GM10847 (cell line): ENCODE results near the gene GSC2.

Experiments
- POLR2A ChIP-seq: IDR thresholded peaks from 2 replicates; pipeline ENCODE4 v1.6.1; 2011; ENCODE audit not compliant: insufficient read length; ENCODE audit errors: extremely low read depth

The GSC2 gene

DNA sequence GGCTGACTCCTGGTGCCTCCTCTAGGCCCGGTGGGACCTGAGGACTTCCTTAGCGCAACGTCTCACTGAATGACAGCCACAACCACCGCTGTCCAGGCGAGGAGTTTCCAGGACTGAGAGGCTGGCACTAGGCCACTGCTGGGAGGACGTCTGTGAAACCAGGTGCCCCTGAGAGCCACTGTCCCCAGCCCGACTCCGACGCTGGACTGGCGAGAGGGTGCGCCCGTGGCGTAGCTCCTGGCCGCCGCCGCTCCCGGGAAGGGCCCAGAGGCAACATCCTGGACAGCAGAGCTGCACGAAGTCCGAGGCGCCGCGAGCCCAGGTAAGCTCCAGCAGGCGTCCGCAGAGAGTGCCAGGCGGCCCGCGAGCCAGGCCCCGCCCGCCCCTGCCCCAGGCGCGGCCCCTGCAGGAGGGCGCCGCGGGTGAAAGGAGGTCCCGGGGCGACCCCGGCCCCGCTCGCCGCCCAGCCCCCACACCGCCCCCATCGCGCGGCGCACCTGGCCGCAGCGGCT is 28.4 kb downstream of the GSC2 start:
- no peak for TF ChIP-seq POLR2A

DNA sequence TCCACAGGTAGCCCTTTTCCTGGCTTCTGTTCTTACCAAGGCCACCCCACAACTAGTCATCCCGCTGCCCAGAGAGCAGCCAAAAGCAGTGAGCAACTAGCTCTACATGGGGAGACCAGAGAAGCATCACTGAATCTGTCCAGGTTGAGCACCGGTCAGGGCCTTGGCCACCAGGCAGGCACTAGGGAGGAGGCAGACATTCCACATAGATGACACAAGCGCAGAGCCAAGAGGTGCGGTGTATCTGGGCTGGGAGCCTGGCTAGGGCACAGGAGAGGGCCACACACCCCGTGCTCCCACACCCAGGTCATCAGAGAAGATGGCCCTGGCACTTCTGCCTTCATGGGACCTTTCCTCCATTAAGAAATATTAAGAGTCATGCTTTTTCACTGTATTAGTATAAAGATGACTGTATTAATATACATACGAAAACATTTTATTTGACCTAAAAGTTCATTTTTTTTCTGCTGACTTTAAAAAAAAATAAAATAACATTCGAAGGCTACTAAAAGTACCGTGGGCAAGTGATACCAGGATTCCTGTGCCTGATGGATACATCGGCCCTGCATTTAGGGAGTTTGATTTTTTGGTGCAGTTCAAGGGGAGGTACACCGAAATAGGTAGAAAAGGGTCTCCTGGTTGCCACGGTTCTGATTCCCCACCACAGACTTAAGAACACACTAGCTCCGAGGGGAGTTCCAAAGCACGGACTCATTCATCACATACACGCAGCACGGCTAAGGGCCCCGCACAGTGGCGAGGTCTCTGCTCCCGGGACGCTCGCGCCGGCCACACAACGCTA is 29.1 kb downstream of the GSC2 start:
- TF ChIP-seq POLR2A, result no peak

DNA sequence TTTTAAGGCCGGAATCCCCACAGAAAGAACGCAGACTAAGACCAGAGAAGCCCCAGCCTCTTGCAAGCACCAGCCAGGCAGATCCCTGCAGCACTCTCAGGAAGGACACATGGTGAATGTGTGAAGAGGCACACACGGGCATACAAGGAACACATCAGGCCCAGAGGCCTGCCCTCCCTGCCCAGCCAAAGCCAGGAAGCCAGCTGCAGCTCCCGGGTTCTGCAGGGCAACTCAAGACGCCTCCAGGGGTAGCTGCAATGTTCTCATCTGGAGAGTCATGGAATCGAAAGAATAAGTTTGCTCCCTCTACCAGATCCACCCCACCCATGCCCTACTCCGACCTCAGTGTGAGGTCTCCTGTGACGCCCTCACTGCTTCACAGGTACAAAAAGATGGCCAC is 30.1 kb downstream of the GSC2 start:
- no peak for TF ChIP-seq POLR2A

DNA sequence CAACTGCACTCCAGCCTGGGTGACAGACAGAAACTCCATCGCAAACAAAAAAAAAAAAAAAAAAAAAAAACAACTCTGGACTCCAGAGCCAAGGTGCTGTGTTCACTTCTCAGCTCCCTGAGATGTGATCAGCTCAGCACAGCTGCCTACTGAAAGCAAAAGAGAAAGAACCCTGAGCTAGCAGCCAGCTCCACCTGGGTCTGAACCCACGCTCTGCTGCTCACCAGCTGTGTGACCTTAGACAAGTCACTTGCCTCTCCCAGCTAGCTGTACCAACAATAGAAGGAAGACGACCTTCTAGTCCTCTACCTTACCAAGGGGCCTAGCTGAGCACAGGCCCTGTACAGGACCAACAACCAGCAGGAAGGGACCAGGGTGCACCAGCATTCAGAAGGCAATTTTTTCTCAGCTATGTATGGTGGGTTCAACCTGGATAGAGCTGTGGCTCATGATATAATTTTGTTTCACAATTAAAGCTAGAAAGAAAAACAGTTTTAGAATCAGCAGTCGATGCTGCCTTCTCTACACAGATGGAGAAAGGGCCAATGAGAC is 31.7 kb downstream of the GSC2 start:
- TF ChIP-seq POLR2A, result no peak

DNA sequence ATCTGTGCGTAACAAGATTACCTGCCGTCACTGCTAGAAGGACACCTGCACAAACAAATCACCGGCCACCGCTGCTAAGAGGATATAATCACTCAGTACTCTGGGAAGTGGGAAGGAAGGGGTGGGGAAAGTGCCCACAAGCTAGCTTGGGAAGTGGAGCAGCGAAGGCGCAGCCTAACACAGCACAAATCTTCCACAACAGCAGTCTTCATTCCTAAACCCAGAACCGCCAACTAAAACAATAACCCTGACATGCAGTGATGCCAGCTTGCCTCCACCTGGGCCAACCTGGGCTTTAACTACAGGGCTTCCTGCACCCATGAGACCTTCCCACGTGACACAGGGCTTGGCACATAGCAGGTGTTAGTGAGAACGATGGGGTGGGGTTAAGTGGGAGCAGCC is 33.0 kb downstream of the GSC2 start:
- no peak for TF ChIP-seq POLR2A

DNA sequence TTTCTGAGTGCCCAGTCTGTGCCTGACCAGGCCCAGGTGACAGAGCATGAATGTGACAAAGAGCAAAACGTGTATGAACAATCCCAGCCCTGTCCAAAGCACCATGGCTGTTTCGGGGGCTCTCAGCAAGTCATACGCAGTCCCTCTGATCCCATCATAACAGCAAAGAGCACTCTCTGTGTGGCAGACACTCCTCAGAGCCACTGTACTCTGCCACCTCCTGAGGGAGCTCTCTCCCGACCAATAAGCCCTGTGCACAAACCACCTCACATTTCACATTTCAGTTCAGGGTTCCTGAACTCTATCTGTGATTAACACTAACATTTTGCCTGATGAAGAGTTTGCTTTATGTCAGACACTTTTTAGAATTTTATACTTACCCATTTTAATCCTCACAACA is 34.5 kb downstream of the GSC2 start:
- no peak for TF ChIP-seq POLR2A

DNA sequence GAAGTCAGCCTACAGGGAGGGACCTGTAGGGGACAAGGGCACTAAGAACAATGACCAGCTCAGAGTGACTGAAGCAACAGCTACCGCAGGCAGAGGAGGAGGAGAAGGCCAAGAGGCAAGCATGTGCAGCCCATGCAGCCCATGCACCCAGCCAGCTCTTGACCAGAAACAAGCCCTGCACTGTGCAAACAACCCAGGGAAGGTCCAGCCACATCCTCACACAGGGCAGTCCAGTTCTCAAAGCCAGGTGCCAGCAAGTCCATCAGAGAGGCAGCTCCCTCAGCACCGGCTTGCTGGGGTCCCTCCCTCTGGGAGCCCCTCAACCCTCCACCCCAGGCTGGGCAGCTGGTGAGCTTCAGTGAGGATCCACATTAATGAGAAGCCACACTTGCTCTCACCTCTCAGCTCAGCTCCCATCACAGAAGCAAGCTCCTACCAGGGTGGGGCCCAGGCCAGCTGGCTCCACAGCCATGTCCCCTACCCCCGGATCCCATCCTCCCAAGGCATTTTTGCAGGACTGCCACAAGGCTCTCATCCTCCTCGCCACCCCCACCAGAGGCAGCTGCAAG is 35.0 kb downstream of the GSC2 start:
- no peak for TF ChIP-seq POLR2A

DNA sequence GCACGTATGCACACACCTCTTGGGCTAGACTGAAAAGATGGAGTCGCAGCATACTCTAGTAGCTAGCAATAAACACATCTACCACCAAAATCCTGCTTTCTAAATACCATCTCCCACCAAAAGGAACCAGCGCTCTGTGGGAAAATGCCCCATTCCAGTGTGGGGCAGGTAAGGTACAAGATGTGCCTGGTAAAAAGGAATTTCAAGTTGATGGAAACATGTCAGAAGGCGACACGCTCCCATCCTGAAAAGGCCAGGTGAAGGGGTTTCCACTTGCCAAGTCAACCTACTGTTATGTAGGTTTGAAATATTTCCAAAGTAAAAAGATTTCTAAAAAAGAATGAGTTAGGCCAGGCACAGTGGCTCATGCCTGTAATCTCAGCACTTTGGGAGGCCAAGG is 36.7 kb downstream of the GSC2 start:
- TF ChIP-seq POLR2A, result no peak

DNA sequence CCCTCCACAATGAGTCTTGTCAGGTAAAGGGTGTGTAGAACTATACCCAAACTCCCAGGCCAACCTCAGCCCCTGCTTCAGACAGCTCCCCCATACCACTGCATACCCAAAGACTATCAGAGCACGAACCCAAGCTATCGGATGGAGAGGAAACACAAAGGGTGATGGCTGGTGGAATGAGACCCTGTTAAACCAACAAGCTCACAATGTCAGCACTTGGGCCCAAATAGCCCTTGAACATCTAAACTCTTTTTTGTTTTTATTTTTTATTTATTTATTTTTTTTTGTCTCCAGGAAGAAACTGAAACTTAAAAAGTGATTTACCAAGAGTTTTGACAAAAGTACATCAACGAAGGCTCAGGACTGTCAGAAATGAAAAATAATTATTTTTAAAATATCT is 38.5 kb downstream of the GSC2 start:
- TF ChIP-seq POLR2A, result no peak

DNA sequence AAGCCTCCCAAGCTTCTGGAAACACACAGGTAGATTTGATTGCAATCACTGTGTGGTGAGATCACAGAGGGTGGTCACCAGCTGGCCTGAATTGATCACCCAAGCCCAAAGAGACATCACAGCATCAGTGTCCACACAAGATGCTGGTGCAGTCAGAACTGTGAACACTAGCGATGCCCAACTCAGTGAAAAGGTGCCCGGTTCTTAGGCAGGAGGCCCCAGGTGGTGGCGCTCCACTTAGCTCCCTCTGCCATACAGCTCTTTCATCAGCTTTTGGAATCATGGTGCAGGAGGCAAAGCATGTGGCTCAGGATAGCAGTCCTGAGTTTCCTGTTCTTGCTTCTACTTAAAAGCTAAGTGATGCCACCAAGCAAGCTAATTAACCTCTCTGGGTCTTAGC is 39.0 kb downstream of the GSC2 start:
- TF ChIP-seq POLR2A, result no peak

DNA sequence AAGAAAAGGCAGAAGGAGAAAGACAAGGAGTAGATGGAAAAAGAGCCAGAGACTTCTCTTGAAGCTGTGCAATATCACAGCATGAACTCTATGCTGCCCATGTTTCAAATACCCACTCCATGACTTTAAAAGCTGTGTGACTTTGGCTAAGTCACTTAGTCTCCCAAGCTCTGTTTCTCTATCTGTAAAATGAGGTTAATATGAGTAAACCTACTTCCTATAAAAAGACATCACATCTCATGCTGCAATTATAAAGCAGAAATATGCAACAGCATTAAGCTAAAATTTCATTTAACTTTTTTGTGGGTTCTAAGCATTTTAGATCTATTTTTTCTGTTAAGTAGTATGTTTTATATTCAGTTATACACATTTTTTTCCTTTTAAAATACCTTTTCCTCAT is 39.4 kb downstream of the GSC2 start:
- TF ChIP-seq POLR2A, result no peak

DNA sequence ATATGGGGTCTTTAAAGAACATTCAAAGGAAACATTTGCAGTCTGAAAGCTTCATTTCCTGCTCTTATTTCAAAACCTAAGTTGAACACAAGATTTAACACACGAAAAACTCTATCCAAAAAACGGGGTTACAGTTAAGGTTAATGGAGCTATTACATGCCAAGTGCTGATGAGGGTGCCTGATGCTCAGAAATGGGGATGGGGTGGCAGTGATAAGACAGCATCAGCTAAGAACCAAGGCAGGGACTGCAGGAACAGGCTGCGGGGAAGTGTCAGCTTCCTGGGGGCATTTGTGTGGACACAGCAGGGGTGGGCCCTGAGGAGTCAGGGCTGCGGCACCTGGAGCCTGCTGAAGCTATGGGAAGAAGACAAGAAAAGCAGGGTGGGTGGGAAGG is 40.0 kb downstream of the GSC2 start:
- TF ChIP-seq POLR2A, result no peak

DNA sequence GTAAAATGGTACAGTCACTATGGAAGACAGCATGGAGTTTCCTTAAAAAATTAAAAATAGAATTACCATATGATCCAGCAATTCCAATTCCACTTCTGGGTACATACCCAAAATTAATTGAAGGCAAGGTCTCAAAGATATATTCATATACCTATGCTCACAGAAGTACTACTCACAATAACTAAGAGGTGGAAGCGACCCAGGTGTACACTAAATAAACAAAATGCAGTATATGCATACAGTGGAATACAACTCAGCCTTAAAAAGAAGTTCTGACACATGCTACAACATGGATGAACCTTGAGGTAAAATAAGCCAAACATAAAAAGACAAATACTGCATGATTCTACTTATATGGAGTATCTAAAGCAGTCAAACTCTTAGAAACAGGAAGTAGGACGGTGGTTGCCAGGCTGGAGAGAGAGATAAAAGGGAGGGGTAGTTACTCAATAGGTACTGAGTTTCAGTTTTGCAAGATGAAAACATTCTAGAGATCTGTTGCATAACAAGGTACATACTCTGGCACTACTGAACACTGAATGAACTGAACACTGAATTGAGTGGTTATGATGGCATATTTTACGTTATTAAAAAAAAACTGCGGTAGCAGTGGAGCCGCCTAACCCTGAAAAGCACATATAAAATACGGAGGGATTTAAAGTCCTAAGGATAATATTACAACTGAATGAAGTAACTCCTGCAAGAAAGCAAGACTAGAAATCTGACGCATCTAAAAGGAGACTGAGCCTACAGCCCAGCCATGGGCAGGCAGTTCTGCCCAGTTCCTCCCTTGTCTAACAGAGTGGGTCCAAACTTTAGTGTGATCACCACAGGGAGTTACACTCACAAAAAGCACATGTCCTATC is 40.7 kb downstream of the GSC2 start:
- TF ChIP-seq POLR2A, result no peak

DNA sequence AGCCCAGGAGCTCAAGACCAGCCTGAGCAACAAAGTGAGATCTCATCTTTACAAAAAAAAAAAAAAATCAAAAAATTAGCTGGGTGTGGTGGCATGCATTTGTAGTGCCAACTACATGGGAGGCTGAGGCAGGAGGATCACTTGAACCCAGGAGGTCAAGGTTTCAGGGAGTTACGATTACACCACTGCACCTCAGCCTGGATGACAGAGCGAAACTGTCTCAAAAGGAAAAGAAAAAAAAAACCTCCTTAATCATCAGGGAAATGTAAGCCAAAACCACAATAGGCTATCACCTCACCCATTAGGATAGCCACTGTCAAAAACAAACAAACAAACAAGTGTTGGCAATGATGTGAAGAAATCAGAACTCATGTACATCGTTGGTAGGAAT is 41.3 kb downstream of the GSC2 start:
- TF ChIP-seq POLR2A, result no peak

DNA sequence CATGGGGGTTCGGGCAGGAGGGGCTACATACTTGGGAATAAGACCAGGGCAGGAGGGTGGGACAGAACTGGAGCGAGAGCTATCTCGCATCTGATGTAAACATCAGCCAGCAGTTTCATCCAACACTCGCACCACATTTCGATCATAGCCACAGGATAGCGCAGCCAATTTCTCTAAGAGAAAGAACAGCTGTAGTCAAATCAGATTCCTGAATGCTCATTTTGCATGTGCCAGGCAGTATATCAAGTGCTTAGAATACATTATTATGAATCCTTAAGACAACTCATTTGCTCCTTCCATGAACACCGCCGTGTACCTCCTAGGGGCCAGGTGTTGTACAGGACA is 42.4 kb downstream of the GSC2 start:
- TF ChIP-seq POLR2A, result no peak

DNA sequence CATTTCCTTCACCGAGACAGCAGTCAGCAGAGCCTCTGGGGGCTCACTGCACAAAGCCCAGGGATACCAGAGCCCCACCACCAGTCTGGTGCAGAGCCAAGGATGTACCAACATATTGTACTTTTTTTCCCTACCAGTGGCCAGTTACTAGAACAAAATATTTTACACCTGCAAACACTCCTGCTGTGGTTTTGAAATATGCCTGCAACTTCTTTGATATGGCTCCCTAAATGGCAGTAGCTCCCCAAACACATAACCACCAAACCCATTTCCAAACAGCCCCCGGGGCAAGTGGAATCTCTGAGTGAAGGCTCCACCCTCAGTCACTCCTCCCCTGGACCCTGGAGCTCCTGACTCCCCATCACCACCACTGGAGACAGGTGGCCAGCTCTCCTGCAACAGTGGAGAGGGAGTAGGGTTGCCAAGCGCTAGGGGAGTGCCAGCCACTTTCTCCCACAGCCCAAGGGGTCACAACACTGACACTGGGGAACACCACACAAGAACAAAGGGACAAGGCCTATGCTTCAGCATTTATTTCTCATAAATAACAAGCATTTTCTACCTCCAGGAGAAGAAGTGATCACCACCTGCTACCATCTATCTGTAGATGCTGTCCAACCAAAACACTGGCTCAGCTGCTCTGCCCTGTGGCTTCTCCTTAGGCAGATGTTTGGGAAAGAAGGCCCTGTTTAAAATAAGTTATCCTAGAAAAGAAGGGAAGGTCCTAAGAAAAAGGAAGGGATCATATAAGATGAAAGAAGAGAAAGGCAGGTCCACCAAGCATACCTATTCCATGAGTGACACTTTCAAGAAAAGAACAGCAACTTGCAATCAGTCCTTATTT is 43.0 kb downstream of the GSC2 start:
- no peak for TF ChIP-seq POLR2A
